HG03521 (cell line): ENCODE results near the gene MARCHF6.
"Not testable (repeated sequence)": the region's sequence is repeated elsewhere in the genome, so short reads cannot be mapped to it uniquely, and the experiment has no call there.

Source experiments
- ATAC-seq: cut with Tn5 transposase; IDR thresholded peaks from one replicate; pipeline ENCODE4 v1.9.1; 2021; ENCODE audit warnings: mild to moderate bottlenecking, moderate library complexity; ENCODE audit not compliant: unreplicated experiment

MARCHF6 gene

DNA sequence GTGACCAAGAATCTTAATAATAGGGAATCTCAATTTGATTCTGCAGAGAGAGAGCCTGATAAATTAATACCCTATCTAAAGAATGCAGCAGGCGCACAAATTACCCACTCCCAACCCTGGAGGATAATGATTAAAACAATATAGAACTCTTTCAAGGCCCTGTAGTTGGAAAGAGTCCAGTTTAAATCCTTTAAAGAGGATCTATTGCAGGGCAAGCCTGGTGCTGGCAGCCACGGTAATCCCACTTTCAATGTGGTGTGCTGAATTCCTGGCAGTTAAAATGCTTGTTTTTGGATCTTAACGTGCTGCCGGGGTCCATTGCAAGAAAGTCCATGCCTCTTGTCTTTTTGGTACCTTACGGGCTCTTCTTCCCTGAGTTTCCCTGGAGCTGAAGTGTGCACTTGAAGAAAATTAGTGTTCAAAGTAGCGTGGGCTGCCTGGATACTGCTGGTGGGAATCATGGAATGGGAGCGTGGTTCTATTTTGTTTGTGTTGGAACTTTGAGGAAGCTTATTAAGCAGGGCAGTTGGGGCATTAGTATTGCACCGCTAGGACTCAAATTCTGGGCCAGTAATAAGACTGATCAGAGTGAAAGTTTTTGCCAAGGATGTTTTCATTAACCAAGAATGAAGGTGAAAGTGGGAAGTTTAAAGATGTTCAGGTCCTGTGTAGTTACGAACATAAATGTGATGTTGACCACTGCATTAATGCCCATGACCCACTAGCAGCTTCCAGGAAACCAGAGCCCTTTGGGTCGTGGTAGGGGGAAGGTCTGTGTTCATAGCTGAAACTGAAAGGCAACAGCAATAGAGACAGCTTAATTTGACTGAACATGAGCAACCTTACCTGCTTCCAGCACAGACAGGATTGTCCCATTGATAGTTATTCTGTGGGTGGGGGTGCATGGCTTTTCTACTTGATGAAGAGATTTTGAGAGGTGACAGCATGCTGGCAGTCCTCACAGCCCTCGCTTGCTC is 20.8 kb downstream of the MARCHF6 start:
- no peak for ATAC-seq

DNA sequence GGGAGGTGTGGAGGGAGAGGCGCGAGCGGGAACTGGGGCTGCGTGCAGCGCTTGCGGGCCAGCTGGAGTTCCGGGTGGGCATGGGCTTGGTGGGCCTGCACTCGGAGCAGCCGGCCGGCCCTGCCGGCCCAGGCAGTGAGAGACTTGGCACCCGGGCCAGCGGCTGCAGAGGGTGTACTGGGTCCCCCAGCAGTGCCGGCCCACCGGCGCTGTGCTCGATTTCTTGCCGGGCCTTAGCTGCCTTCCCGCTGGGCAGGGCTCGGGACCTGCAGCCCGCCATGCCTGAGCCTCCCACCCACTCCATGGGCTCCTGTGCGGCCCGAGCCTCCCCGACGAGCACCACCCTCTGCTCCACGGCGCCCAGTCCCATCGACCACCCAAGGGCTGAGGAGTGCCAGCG is 21.7 kb downstream of the MARCHF6 start:
- not testable (repeated sequence) for ATAC-seq

DNA sequence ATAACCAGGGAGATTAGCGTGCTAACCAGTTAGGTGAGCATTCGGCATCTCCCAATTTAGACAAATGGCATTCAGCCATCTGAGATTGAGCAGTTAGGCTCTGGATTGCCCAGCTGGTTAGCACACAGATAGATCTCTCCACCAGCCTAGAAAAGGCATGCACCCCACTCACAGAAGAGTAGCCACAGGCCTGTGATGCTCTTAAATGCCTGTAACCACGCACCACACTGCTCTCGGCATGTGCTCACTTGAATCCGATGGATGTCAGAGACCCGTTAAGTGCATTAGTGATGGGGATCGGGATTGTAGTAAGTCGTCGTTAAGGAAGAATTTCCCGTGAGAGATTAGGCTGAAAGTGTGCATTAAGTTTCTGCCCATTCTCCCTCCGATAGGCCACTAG is 23.0 kb downstream of the MARCHF6 start:
- ATAC-seq = no peak

DNA sequence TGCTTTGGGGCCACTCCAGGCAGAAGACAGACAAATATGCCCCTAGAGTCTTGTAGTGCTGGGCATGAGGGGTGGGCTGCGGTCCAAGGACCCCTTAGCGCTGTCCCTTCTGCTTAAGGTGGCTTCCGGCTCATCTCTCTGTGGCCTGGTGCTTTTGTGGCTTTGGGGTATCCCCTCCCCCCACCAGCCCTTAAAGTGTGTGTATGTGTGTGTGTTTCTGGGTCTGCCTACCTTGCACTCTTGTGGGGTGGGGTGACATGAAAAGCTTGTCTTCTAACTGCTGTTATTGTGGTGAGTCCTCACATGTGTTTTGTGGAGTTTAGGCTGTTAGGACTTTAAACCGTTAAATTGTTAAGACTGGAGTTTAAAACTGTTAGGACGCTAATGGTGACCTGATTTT is 23.6 kb downstream of the MARCHF6 start:
- no peak for ATAC-seq

DNA sequence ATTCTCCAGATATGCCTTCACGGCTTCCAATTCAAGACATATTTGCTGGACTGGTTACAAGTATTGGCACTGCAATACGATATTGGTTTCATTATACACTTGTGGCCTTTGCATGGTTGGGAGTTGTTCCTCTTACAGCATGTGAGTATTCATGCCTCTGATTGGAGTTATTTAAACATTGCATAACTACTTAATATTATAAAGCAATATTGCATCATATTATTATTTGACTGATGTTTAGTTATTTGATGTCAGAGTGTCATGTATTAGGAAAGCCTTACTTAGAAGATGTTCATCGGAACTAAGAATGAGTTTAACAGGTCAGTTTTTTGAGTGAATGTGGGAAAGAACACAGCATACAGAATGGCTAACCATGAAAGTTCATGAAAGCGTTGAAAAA is 28.3 kb downstream of the MARCHF6 start:
- ATAC-seq = no peak

DNA sequence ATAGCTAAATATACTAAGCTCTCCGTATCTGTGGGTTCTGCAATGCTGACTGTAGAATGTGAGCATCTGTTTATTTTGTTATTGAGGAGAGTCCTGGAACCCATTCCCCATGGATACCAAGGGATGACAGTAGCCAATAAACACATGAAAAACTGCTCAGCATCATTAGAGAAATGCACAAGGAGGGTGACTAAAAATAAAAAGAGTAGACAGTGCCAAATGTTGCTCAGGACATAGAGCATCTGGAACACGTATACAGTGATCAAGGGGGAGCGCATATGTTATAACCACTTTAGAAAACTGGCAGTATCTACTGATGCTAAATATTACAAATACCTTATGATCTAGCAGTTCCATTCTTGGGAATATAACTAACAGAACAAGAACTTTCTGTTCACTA is 31.0 kb downstream of the MARCHF6 start:
- no peak for ATAC-seq

DNA sequence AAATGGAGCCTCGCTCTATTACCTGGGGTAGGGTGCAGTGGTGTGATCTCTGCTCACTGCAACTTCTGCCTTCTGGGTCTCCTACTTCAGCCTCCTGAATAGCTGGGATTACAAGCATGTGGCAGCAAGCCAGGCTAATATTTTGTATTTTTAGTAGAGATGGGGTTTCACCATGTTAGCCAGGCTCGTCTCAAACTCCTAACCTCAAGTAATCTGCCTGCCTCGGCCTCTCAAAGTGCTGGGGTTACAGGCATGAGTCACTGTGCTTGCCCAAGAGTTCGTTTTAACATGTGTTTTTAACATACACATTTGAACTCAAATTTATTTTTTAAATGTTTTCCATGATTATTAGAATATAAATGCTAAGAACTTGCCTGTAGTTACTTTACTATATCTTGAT is 34.2 kb downstream of the MARCHF6 start:
- ATAC-seq = no peak

DNA sequence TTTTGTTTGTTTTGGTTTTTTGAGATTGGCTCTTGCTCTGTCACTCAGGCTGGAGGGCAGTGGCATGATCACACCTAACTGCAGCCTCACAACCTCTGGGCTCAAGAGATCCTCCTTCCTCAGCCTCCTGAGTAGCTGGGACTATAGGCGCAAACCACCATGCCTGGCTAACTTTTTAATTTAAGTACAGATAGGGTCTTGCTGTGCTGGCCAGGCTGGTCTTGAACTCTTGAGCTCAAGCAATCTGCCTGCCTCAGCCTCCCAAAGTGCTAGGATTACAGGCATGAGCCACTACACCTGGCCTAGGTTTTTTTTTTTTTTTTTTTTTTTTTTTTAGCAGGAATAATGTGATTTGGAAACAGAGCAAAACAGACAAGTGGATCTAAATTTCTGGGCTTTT is 37.6 kb downstream of the MARCHF6 start:
- no peak for ATAC-seq

DNA sequence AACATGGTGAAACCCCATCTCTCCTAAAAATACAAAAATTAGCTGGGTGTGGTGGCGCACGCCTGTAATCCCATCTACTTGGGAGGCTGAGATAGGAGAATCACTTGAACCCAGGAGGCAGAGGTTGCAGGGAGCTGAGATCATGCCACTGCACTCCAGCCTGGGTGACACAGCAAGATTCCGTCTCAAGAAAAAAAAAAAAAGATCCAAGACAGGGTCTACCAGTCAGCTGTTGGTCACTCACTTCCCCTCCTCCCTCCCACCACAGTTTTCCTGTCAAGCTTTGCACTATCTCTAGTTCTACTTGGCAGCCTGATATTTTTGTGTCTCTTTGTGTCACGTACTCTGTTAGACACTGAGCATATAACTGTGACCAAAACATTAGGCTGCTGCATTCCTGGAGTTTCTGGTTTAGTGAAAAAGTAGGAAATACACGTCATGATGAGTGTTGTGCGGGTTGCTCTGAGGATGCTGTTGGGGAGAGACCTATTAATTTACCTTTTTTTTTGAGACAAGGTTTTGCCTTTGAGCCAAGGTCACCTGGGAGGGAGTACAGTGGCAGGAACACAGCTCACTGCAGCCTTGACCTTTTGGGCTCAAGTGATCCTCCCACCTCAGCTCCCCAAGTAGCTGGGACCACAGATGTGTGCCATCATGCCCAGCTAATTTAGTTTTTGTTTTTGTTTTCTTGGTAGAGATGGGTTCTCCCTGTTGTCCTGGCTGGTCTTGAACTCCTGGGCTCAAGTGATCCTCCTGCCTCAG is 39.3 kb downstream of the MARCHF6 start:
- not testable (repeated sequence) for ATAC-seq

DNA sequence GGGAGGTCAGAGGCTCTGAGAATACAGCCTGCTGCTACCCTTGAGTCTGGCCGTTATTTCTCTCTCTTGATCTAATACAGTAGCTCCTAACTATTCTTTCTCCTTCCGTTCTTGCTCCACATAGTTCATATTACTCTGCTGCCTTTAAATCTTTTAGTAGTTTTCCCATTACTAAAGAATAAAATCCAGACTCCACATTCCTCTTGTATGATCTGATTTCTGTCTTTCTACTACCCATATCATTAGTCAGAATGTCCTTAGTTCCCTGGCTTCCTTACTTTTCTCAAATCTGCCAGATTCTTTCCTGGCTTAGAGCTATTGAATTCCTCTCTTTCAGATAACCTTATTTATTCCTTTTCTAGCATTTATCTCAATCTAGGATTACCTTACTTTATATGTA is 40.0 kb downstream of the MARCHF6 start:
- ATAC-seq = no peak

DNA sequence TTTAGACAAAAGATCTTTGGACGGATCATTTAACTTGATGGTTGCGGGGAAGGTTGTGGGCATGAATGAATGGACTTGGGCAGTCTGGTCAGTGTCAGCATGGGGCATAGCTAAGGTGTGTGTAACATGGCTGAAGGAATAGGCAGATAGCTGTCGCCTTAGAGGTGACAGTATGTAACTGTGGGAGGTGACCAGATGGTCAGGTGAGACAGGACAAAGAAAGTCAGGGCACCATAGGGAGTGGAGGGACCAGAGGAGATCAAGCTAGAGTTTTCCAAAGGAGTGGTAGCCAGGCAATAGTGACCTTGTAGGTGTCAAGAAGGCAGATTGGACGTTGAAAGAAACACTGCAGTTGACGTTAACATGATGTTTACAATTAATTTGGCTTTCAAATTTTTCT is 43.1 kb downstream of the MARCHF6 start:
- no peak for ATAC-seq

DNA sequence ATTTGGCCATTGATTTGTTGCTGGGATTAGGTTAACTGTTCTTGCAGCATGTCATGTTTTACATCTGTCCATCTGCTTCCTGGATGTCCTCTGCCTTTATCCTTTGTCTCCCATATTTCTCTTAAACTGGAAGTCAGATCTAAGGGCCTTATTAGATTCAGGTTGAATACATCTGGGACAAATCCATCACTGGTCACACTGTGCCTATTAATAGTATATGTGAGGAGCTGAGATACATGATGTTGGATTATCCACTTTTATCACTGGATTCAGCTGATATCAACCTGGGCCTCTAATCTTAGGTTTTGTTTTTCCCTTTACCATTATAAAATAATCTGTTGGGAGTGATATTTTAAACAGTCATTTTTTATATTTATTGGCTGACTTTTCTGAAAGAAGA is 46.3 kb downstream of the MARCHF6 start:
- ATAC-seq = no peak

DNA sequence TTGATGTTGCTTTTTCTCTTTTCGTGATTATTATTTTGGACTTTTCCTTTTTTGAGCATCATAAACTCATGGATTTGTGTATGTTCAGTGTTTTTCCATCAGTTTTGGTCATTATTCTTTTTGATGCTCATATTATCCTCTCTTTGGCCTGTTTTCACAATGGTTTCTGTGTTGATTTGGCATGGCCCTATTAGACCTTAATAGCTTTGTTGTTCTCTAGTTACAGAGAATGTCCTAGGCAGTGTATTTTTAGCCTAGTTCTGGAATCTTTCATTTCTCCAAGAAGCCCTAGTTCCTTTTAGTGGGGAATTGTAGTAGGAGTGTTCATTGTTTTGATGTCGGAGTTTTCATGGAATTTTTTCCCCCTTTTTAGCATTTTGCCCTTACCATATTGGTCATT is 46.9 kb downstream of the MARCHF6 start:
- ATAC-seq = no peak

DNA sequence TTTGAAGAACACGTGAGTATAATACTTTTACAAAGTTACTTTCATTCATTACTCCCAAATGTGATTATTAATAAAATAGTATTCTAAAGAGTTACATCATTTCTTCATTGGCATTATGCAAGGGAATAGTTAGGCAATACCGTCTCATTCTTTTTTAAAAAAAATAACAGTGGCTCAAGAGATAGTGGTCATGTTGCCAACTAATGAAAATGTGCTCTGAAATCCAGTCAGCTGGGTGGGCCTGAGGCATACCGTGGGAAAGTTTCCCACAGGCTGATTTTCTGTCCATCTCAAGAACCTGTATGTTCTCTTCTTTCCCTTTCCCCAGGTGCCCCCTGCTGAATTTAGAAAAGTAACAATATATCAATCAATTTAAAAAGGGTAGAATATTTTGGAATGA is 47.3 kb downstream of the MARCHF6 start:
- no peak for ATAC-seq

DNA sequence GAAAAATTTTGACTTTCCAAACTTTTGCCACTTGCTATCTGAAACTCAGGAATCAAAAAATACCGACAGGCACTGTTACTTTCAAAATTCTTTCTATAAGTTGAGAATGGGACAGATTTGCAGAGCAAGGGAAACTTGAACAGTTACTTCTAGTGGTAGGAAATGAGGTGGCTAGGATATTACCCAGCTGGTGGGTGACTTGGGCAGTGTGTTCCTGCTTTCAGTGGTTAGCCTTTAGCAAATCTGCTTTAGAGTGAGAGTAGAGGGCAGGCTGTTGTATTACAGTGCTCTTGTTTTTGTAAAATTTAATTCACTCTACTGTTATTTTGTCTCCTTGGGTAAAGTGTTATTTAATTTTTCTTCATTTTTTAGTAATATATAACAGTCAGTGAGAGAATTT is 48.0 kb downstream of the MARCHF6 start:
- no peak for ATAC-seq
